ENCODE data around the gene LRBA.

The LRBA gene

GRCh38 chr4:150461957-150462356 lies 553.1 kb downstream of the LRBA start:
- no peak for DNase-seq (ENCODE audit: low read depth)
- TF ChIP-seq CTCF (conservative IDR thresholded peaks at IDR 0.05; ENCODE audit: low read length), result no peak
- H3K4me3 ChIP-seq (ENCODE audit: low read length), result no peak overlapping the region

- TF ChIP-seq CTCF (conservative IDR thresholded peaks at IDR 0.05; ENCODE audit: low read length), result no peak
- H3K4me3 ChIP-seq (ENCODE audit: low read length), result no peak overlapping the region
- DNase-seq (ENCODE audit: low read depth), result no peak
These were observed 557.3 kb downstream of the LRBA start for GRCh38 chr4:150457802-150458201.

- no peak for DNase-seq (ENCODE audit: low read depth)
- no peak overlapping the region for H3K4me3 ChIP-seq (ENCODE audit: low read length)
- no peak for TF ChIP-seq CTCF (conservative IDR thresholded peaks at IDR 0.05; ENCODE audit: low read length)
These were observed 563.2 kb downstream of the LRBA start for GRCh38 chr4:150451883-150452282.

GRCh38 chr4:150447356-150447755 lies 567.7 kb downstream of the LRBA start:
- no peak for TF ChIP-seq CTCF (conservative IDR thresholded peaks at IDR 0.05; ENCODE audit: low read length)
- DNase-seq (ENCODE audit: low read depth), result no peak
- H3K4me3 ChIP-seq (ENCODE audit: low read length), result no peak overlapping the region

- H3K4me3 ChIP-seq (ENCODE audit: low read length), result no peak overlapping the region
- DNase-seq (ENCODE audit: low read depth), result no peak
- no peak for TF ChIP-seq CTCF (conservative IDR thresholded peaks at IDR 0.05; ENCODE audit: low read length)
These were observed 575.6 kb downstream of the LRBA start for GRCh38 chr4:150439451-150439933.

- TF ChIP-seq CTCF (conservative IDR thresholded peaks at IDR 0.05; ENCODE audit: low read length), result no peak
- DNase-seq (ENCODE audit: low read depth), result no peak
- no peak overlapping the region for H3K4me3 ChIP-seq (ENCODE audit: low read length)
These were observed 578.3 kb downstream of the LRBA start for GRCh38 chr4:150436598-150437370.

- TF ChIP-seq CTCF (conservative IDR thresholded peaks at IDR 0.05; ENCODE audit: low read length), result no peak
- DNase-seq (ENCODE audit: low read depth), result no peak
- H3K4me3 ChIP-seq (ENCODE audit: low read length), result no peak overlapping the region
These were observed 583.9 kb downstream of the LRBA start for GRCh38 chr4:150431221-150431620.
